ENCODE measurements around the gene TRIM9.

DNA sequence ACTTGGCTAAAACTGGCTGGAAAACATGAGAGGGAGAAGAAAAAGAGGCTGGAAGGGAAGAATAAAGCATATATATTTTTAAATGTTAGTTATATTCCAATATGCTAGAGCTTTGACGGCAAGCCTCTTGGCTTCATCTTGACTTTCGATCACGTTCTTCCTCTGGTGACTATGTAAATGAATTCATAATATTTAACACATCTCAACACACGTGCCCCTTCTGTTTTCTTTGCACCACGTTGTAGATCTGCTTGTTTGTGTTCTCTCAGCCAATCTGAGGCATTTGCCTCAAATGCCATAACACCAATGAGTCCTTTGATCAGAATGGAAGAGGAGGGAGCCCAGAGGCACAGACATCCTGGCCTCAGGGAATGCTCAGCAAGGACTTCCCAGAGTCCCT is 45.4 kb upstream of the TRIM9 start:
- no peak for TF ChIP-seq EZH2 (IDR thresholded peaks at IDR 0.05)
- no peak for TF ChIP-seq CTCF (IDR thresholded peaks at IDR 0.05)
- TF ChIP-seq EZH2phosphoT487 (IDR thresholded peaks at IDR 0.05): no peak

All from neural progenitor cell (in vitro differentiated cells).